SKM-1 treated with dmso at 0.1 percent for 144 hours (cell line): ENCODE data around the gene IPO4.
"Not testable (repeated sequence)": the region's sequence is repeated elsewhere in the genome, so short reads cannot be mapped to it uniquely, and the experiment has no call there.

Experiments
- DNase-seq: peaks from one replicate; lab custom pipeline; 2025; ENCODE audit not compliant: unreplicated experiment; lab: John Stamatoyannopoulos, UW

Gene IPO4

GRCh38 chr14:24188251-24189058, at the start of gene IPO4:
Gene IPO4 (minus strand): TSS chr14:24188816. CDS start chr14:24188787, 29 bp downstream.
- peak; percentile 82 for DNase-seq

DNA sequence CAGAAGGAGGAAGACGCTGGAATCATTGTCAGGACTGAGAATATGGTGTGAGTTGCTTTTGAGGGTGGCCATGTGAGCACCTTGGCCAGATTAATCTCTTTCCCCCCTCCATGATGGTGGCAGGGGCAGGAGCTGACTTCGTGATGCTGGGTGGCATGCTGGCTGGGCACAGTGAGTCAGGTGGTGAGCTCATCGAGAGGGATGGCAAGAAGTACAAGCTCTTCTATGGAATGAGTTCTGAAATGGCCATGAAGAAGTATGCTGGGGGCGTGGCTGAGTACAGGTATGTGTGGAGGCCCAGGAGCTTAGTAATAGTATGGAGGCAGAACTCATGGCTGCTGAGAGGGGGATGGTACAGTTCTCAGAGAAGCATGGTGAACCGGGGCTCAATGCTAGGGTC, 49.5 kb upstream of the IPO4 start:
- no peak for DNase-seq

GRCh38 chr14:24237463-24237955, 48.9 kb upstream of the IPO4 start:
- DNase-seq: no peak

DNA sequence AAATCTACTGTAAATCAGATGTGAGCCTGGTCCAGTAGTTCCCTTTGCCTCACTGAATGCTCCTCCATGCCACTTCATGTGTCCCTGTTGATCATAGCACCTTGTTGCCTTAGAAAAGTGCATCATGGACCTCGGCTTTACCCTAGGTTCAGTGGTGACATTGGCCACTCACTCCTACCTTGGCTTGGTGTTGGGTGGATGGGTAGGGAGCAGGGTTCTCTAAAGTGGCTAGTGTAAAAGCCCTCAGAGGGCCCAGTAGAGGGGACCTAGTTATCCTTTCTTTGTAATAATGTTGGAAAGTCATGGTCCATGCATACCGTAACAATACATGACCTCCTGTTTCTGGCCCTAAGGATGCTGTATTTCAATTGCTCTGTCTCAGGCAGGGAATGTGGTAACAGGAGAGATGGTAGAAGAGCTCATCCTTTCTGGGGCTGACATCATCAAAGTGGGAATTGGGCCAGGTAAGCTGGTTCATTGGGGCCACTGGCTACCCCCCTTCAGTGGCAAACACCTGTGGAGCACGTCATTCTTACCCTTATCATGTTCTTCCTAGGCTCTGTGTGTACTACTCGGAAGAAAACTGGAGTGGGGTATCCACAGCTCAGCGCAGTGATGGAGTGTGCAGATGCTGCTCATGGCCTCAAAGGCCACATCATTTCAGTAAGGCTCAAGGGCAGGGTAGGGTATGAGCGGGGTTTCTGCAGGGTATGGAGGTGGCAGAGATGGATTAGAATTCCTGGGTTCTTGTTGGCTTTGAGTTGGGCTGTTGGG, 48.3 kb upstream of the IPO4 start:
- no peak for DNase-seq

- DNase-seq: no peak
Observed at GRCh38 chr14:24235804-24236688, 47.4 kb upstream of the IPO4 start.

DNA sequence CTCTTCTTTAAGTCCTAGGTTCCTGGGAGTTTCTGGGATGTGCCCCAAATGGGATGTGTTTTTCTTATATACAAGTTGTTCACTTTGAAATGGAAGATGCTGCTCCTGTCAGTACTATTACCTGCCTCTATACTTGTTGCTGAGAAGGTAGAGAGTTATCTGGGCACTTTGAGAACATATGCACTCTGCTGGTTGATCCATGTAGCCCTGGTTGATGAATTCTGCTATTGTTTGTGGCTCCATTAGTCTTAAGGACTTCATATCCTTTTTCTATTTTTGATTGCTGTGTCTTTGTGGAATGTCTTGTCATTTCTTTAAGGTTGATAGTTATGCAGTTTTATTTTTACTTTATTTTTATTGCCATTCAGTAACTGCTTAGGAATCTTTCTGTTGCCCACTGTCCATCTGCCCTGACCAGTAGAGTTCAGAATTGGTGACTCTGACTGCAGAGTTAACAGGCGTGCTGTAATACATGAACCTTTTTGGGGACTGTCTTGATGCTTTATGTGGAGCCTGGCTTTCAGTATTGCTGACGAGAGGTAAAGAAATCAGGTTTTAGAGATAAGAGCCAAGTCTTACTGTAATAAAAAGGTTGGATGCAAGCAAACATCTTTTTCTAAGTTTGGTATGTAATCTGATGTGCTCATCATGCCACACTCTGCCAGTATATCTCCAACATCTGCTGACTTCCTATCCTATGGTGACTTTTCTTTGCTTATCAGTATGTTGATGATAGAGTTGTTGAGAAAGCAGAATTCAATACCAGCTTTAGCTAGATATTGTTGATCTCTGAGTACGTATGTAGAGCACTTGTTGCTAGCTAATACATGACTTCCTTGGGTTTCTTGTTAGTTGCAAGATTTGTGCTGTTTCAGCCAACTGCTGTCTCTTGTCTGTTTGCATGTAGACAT, 45.7 kb upstream of the IPO4 start:
- no peak for DNase-seq

DNA sequence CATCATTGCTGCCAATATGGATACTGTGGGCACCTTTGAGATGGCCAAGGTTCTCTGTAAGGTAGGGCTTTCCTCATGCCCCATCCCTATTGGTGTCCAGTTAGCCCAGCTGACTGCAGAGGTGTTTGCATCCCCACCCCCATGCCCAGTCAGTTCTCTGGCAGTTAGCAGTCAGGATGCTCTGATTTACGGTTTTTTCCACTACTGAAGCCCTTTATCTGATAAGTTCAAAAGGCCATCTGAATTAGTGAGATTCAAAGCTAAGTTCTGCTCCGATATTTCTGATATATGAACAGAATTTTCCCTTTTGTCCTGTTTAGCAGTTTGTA, 44.9 kb upstream of the IPO4 start:
- no peak for DNase-seq

DNA sequence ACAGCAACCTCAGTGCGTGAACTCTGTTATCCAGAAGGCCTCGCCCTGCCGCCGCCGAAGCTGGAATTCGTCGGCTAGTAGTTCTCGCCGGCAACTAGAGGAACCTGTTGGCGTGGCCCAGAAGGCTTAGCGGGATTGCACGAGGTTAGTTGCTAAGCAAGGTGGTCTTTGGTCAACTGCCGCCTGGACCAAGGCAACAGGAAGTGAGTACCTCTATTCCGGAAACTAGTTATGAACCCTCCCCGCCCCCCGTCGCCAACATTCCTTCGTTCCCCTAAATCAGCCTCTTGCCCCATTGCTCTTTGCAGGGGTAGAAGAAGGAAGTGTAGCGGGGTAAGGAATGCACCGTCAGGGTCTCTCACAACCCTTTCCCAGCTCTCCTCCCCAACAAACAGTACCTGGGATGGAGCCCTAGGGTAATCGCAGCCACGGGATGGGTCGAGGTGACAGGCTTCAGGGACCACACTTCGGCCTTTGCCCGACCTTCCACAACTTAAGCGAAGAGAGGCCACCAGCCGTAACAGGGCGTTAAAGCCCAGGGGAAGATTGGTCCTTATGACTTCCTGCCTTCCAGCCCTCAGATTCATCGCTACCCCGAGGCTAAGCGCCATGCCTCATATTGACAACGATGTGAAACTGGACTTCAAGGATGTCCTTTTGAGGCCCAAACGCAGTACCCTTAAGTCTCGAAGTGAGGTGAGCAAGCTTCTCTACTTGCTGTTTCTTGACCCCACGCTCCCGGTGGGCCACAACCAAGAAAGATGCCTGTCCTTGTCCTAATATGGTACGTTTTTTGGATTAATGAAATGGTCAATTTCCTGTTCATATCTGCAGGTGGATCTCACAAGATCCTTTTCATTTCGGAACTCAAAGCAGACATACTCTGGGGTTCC, 44.3 kb upstream of the IPO4 start, which contains the start of gene GMPR2:
GMPR2 (plus strand) TSS at position 285 of the 893 bp plus-strand sequence; CDS start at position 610, 325 bp downstream.
- DNase-seq: no peak

GRCh38 chr14:24232121-24232644, 43.6 kb upstream of the IPO4 start, which contains the start of gene NEDD8:
Gene NEDD8 (minus strand): TSS chr14:24232367. CDS start chr14:24232267, 100 bp downstream.
- peak; percentile 55 for DNase-seq

- no peak for DNase-seq
Observed at GRCh38 chr14:24231263-24232120, 42.9 kb upstream of the IPO4 start.

DNA sequence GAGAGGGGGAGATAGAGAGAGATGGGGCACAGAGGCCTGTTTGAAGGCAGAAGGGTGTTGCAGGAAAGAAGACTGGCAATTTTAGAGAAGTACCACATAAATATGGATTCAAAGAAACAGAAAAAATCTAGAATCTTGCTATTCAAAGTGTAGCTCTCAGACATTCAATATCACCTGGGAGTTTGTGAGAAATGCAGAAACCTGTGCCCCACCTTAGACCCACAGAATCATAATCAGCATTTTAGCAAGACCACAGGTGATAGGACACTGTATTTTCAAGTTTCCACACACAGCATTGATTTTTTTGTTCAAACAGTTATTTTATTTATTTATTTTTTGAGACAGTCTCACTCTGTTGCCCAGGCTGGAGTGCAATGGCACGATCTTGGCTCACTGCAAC, 40.3 kb upstream of the IPO4 start:
- DNase-seq: no peak

DNA sequence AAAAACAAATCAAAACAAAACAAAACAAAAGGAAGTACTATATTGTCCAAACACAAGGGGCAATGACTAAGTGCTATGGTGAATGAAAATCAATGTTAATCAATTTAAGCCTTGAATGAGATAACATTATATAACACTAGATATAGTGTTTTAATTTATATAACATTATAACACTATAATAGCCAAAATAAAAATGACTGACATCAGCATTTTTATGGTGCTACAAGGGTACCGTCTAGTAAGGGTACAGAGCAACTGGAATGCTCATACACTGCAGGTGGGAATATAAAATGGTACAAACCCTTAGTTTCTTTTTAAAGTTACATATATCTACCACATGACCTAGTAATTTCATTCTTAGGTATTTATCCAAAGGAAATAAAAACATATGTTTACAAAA, 37.9 kb upstream of the IPO4 start:
- no peak for DNase-seq

DNA sequence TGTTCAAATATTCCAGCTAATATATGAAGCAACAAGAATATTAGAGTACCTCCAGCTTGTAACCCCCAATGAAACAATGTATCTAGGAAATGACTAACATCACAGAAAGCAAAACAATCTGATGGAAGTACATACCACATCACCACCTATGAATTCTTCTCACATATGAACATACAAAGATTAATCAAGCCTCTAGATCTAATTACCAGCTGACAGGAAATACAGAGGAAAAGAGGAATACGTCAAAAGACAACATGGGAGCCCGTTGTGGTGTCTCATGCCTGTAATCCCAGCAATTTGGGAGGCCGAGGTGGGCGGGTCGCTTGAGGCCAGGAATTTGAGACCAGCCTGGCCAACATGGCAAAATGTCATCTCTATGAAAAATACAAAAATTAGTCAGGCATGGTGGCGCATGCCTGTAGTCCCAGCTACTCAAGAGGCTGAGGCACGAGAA, 36.0 kb upstream of the IPO4 start:
- DNase-seq: no peak

GRCh38 chr14:24222987-24223386, 34.4 kb upstream of the IPO4 start:
- DNase-seq: not testable (repeated sequence)

DNA sequence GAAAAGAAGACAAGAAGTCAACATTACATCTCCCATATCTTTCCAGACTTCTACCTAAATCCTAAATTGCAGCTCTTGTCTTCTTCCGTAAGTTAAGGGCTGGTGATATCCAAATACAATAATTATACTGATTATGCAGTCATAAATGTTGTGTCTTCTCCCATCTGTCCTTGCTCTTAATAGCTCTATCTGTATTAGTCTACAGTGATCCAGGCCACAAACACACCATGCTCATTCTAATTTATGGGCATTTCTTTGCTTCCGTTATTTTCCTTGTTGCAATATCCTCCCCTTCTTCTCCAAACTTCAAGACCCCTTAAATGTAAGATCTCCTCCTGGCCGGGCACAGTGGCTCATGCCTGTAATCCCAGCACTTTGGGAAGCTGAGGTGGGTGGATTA, 30.9 kb upstream of the IPO4 start:
- DNase-seq: no peak

DNA sequence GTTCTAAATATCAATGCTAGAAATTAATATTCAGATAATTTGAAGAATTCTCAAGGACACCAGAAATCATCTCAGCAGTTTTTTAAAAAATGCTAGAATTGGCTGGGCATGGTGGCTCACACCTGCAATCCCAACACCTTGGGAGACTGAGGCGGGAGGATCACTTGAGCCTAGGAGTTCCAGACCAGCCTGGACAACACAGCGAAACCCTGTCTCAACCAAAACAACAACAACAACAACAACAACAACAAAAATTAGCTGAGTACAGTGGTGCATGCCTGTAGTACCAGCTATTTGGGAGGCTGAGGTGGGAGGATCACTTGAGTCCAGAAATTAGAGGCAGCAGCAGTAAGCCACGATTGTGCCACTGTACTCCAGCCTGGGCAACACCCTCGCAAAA, 30.5 kb upstream of the IPO4 start:
- DNase-seq: no peak

GRCh38 chr14:24216876-24217275, 28.3 kb upstream of the IPO4 start:
- not testable (repeated sequence) for DNase-seq

DNA sequence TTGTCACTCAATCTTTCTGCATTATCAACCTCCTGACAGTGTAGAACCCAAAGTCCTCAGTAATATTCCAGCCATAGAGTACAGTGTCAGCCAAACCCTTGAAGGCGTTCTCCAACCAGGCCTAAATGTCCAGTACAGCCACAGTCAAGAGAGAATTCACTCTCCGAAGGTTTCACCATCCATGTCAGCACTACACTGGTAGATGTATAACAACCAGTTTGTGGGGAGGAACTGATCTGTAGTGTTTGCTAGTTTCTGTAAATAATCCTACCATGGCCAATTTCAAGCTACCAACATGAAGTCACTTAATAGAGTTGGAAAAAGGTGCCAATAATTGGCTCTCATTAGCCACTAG, 27.7 kb upstream of the IPO4 start:
- DNase-seq: no peak
